Effector CD4-positive, alpha-beta T cell (primary cell): ENCODE data around the gene HES4.
A peak's percentile ranks its signal among the peaks of the same experiment; 100 is the strongest.

Experiments used
- DNase-seq: peaks from one replicate; pipeline ENCODE4 v3.0.0-alpha.2; 2020
- total RNA-seq: gene quantifications from one replicate; lab custom pipeline; 2026; lab: John Stamatoyannopoulos, UW

Gene HES4, protein sequence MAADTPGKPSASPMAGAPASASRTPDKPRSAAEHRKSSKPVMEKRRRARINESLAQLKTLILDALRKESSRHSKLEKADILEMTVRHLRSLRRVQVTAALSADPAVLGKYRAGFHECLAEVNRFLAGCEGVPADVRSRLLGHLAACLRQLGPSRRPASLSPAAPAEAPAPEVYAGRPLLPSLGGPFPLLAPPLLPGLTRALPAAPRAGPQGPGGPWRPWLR
- total RNA-seq: 6.8 reads per million, percentile 25 among the genes with 10 or more reads in this experiment

DNA sequence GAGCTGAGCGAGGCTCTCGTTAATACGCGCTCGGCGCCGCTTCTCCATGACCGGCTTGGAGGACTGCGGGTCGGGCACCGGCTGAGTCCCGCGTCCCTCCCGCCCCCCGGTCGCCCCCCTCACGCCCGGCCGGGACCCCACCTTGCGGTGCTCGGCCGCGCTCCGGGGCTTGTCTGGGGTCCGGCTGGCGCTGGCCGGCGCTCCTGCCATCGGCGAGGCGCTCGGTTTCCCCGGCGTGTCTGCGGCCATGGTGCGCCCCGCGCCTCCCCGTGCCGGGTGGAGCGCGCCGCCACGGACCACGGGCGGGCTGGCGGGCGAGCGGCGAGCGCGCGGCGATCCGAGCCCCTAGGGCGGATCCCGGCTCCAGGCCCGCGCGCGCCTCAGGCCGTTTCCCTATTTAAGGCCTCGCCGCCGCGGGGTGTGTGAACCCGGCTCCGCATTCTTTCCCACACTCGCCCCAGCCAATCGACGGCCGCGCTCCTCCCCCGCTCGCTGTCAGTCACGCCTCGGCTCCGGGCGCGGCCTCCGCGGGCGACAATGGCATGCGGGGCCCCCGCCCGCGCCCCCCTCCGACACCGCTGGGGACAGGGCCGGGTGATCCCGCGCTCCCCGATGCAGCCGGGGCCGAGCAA lies at the start of gene HES4:
HES4 (minus strand) TSS at position 373 of the 632 bp plus-strand sequence; CDS start at position 249, 124 bp downstream.
- peak; percentile 46 for DNase-seq

DNA sequence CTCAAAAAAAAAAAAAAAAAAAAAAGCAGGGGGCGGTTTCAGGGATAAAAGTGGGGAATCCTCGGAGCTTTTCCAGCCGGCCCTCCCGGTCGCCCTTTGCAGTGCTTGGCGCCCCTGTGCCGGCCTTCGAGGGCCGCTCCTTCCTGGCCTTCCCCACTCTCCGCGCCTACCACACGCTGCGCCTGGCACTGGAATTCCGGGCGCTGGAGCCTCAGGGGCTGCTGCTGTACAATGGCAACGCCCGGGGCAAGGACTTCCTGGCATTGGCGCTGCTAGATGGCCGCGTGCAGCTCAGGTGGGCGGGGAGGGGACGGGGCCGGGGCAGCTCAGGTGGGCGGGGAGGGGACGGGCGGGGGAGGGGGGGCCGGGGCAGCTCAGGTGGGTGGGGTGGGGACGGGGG lies 48.9 kb upstream of the HES4 start:
- DNase-seq: no peak

DNA sequence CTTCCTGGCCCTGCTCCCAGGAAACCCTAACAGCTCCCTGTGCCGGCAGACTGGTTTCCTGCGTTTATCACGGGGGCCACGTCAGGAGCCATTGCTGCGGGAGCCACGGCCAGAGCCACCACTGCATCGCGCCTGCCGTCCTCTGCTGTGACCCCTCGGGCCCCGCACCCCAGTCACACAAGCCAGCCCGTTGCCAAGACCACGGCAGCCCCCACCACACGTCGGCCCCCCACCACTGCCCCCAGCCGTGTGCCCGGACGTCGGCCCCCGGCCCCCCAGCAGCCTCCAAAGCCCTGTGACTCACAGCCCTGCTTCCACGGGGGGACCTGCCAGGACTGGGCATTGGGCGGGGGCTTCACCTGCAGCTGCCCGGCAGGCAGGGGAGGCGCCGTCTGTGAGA lies 48.1 kb upstream of the HES4 start:
- DNase-seq: no peak

DNA sequence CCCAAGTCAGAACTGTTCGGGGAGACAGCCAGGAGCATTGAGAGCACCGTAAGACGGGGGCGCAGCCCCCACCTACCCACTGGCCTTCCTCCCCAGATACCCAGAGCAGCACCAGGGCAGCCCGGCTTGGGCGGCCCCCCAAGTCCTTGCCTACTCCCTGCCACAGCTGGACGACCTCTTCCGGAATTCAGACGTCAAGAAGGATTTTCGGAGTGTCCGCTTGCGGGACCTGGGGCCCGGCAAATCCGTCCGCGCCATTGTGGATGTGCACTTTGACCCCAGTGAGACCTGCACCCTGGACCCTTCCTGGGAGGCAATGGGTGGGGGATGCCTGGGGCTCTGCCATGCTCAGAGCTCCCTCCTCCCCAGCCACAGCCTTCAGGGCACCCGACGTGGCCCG lies 47.5 kb upstream of the HES4 start:
- no peak for DNase-seq

DNA sequence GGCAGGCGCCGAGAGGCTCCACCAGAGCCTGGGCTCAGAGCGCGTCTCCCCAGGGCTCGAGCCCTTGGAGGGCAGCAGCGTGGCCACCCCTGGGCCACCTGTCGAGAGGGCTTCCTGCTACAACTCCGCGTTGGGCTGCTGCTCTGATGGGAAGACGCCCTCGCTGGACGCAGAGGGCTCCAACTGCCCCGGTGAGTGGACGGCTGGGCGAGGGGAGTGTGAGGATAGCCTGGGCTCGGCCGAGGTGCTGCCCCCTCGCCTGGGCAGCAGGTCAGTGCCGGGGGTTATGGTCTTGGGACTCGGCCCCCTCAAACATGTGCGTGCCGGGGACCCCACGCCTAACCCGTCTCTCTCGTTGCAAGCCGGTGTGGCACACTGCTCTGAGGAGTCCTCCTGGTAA lies 46.9 kb upstream of the HES4 start:
- DNase-seq: no peak

DNA sequence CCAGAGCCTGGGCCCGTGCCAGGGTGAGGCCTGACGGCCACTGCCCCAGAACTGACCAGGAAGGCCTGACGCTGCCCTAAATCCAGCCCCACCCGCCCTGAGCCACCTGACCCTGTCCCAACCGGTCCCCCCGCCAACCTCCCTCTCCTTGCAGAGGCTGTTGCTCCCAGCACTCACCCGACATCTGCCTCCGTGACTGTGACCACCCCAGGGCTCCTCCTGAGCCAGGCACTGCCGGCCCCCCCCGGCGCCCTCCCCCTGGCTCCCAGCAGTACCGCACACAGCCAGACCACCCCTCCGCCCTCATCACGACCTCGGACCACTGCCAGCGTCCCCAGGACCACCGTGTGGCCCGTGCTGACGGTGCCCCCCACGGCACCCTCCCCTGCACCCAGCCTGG lies 46.3 kb upstream of the HES4 start:
- DNase-seq: no peak

DNA sequence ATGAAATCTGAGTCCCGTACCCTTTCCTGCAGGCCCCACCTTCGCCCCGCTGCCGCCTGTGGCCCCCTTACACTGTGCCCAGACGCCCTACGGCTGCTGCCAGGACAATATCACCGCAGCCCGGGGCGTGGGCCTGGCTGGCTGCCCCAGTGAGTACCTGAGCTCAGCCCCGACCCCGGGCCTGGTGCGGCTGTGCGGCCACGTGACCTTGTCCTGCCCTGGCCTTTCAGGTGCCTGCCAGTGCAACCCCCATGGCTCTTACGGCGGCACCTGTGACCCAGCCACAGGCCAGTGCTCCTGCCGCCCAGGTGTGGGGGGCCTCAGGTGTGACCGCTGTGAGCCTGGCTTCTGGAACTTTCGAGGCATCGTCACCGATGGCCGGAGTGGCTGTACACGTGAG lies 45.2 kb upstream of the HES4 start:
- DNase-seq: no peak

DNA sequence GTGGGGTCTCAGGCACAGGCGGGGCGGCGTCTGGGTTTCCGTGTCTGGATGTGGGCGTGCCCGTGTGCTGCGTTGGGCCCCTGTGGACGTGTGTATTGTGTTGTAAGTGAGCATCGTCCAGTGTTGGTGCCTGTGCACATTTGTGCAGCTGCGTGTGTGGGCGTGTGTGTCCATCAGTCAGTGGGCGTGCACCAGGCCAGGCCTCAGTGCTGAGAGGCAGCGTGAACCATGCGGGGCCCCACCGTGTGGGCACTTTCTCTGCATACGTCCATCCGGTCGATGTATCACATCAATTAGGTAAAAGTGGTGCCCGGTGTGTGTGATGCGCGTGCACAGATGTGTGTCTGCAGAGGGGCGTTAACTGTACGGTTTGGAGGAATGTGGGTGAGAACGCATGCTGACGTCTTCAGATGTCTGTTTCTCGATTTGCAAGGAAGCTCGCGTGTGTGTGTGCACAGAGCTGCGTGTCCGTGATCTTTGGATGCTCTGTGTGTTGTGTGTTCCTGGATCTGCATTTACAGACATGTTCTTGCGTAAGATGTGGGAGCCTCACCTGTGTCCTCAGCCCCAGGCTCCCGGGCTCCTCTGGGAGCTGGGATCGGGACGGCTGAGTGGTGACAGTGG lies 44.7 kb upstream of the HES4 start:
- no peak for DNase-seq

DNA sequence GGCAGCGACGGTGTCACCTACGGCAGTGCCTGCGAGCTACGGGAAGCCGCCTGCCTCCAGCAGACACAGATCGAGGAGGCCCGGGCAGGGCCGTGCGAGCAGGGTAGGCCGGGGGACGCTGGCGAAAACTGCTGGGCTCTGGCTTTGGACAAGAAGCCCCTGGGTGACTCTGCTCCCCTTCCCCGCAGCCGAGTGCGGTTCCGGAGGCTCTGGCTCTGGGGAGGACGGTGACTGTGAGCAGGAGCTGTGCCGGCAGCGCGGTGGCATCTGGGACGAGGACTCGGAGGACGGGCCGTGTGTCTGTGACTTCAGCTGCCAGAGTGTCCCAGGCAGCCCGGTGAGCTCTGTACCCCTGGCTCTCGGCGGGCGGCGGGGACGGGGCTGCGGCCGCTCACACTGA lies 44.0 kb upstream of the HES4 start:
- DNase-seq: no peak

DNA sequence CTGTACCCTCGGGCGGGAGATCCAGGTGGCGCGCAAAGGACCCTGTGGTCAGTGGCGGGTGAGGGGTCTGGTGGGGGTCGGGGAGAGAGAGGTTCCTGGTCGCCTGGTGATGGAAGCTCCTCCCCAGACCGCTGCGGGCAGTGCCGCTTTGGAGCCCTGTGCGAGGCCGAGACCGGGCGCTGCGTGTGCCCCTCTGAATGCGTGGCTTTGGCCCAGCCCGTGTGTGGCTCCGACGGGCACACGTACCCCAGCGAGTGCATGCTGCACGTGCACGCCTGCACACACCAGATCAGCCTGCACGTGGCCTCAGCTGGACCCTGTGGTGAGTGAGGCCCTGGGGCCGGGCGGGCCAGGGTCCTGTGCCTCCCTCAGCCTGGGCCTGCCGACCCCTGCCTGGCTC lies 43.5 kb upstream of the HES4 start:
- no peak for DNase-seq

DNA sequence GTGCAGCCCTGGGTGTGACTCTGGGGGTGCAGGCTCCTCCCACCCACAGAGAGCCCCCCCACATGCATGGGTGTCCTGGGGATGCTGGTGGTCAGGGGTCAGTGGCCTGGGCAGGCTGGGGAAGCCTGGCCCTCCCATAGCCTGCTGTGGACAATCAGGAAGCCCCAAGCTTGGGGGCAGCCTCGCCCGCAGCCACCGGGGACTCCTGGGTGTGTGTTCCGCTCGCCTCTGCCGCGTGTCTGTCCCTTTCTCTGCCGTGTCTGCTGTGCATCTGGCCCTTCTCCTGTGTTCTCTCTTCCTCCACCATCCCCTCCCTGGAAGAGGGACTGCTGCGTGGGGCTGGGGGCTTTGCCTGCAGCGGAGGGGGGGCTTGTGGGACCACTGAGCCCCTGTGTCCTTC lies 42.9 kb upstream of the HES4 start:
- DNase-seq: no peak

DNA sequence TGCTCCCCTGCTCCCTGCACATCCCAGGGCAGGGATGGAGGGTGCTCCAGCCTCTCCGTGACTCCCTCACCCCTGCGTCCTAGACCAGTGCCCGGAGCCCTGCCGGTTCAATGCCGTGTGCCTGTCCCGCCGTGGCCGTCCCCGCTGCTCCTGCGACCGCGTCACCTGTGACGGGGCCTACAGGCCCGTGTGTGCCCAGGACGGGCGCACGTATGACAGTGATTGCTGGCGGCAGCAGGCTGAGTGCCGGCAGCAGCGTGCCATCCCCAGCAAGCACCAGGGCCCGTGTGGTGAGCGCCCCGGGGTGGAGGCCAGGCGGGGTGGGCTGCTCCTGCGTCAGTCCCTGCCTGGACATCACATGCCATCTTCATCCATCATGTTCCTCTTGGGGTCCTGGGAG lies 42.0 kb upstream of the HES4 start:
- no peak for DNase-seq

DNA sequence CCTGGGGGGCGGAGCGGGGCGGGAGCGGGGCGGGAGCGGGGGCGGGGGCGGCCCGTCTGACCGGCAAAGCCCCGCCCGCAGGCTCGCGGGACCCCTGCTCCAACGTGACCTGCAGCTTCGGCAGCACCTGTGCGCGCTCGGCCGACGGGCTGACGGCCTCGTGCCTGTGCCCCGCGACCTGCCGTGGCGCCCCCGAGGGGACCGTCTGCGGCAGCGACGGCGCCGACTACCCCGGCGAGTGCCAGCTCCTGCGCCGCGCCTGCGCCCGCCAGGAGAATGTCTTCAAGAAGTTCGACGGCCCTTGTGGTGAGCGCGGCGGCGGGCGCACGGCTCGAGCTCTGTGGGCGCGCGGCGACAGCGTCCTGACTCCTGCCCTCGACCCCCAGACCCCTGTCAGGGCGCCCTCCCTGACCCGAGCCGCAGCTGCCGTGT lies 41.2 kb upstream of the HES4 start:
- no peak for DNase-seq

DNA sequence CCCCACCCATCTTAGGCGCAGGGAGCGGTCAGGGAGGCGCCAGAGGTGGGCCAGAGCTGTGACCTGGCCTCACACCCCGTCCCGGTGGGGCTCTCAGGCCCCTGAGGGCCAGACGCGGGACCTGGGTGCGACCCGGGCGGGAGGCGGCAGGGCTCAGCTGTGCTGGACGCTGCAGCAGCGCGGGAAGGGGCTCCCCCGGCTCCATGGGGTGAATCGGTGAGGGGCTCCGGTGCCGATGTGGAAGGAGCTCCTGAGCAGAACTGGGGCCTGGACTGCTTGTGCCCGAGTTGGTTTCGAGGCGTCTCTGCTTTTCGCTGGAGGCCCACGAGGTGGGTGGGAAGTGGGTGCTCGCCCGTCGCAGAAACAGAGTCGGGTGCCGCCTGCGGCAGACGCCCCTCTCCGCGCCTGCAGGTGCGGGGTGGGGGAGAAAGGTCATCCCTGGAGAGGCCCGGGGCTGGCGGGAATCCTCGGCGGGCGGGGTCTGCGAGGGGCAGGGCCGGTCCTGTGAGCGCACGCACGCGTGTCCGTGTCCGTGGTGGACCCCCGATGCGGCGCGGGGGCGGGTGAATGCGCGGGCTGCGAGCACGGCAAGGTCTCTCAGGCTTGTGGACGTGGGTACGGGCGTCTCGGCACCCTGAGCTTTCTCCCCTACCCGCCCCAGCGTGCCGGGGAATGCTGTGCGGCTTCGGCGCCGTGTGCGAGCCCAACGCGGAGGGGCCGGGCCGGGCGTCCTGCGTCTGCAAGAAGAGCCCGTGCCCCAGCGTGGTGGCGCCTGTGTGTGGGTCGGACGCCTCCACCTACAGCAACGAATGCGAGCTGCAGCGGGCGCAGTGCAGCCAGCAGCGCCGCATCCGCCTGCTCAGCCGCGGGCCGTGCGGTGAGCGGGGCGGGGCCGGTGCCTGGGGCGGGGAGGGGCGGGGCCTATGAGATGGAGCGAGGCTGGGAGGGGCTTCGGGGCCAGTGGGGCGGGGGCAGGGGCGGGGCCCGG lies 40.4 kb upstream of the HES4 start:
- peak; percentile 73 for DNase-seq

DNA sequence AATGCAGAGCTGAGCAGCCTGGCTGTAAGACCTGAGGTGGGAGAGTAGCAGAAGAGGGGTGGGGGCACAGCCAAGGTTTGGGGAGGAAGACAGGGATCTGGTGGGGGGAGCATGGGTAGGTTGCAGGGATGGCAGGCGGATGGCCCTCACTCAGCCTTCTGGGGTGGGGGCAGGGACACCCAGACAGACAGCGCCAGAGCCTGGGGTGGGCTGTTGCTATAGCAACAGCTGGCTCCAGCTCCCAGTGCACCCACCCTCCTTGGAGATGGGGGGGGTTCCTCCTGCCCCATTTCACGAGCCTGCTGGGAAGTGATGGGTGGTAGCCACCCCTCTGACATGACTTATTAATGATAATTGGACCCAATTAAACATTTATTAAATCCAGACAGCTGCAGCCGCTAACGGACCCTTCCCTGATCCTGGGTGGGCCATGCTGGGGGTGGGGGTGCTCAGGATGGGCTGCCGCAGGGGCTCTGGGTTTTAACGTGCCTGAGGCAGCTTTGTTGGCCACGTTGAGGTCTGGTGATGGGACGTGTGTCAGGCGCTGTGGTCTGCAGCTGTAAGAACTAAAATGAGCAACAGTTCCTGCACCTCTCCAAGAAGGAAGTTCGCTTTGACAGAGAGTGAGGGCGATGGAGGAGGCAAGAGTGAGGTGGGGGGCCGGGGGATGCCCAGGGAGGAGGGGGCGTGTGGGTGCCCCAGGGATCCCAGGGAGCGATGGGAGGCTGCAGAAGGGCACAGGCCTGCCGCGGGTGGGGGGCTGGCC lies 39.4 kb upstream of the HES4 start:
- DNase-seq: no peak

DNA sequence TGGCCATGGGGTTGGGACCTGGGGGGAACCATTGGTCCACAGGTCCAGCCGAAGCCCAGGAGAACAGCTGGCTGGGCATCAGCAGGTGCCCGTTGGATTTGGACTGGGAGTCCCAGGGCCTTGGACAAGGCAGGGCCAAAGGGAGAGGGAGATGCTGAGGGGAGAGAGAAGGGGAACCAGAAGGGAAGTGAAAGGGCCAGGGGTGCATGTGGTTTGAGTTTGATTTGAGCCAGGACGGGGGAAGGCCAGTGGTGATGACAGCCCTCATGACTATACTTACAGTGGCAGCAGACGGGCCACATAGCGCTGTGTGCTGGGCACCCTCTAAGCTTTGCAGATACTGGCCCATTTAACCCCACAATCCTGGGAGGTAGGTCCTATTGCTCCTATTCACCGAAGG lies 38.8 kb upstream of the HES4 start:
- DNase-seq: no peak

DNA sequence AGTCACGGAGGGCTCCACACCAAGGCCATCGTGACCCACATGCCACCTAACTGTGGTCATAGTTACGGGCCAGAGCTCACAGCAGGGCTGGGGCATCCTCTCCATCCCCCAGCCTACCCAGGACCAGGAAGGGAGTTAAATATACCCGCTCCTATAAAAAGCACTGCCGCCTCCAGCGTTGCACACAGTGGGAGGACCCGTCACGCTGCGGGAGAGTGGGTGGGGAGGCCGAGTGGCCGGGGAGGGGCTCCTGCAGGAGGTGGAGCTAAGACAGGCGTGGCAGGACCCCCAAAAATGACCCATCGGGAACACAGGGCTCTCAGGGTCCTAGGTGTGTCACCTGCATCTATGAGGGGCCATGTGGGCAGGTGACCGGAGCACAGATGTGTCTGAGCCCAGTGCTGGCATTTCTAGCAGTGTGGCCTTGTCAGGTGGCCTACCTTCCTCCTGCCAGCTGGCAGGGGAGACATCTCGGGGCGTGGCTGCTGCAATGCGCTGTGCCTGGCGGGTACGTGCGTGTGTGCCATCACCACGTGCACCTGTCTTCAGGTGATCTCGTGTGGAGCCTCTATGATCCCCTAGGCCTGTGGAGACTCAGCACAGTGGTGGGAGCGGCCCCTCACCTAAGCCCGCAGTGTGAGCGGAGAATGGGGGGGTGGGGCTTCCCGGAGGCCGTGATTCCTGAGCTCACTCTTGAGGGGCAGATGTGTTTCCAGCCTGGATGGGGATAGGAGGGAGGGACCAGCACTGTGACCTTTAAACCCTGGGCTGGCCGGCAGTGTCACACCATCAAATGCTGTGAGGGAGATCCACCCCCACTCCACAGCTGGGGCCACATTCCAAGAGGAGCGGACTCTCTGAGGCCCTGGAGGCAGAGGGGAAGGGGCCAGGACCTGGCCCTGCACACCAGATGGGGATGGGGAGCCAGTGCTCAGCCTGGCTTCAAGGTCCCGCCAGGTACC lies 37.8 kb upstream of the HES4 start:
- DNase-seq: no peak

DNA sequence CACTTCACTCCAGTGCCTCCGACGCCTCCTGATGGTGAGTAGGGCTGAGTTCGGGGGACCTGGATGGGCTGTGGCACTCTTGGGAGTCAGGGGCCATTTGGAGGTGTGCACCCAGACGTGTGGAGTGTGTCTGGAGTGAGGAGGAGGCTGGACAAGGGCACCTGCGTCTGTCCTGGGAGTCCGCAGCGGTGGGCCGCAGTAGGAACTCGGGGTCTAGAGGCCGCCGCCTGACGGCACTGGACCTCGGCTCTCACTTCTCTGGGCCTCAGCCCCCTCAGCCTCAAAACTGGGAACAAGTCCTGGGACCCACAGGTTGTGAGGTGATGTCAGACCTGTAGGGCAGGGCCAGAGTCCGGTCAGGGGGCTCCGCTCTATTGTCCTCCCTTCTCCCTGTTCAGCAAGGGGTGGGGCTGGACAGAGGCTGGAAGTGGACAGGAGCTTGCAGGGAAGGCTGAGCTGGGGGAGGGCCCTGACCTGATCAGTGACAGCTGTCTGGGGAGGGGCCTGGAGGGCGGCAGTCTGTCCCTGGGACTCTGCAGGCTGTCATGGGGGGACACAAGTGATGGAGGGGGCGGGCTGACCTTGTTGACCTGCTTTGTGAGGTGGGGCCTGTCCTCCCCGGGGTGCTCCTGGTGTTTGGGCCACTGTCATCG lies 35.5 kb upstream of the HES4 start:
- no peak for DNase-seq

DNA sequence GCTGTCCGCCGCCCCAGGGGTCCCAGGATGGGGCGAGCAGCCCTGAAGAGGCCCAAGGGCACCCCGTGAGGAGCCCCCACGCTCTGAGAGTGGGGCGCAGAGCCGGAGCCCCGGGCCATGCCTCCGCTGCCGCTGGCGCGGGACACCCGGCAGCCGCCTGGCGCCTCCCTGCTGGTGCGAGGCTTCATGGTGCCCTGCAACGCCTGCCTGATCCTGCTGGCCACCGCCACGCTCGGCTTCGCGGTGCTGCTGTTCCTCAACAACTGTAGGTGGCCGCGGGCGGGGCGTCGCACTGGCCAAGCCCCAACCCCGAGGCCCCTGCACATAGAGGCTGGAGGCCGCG lies 34.5 kb upstream of the HES4 start:
- no peak for DNase-seq

DNA sequence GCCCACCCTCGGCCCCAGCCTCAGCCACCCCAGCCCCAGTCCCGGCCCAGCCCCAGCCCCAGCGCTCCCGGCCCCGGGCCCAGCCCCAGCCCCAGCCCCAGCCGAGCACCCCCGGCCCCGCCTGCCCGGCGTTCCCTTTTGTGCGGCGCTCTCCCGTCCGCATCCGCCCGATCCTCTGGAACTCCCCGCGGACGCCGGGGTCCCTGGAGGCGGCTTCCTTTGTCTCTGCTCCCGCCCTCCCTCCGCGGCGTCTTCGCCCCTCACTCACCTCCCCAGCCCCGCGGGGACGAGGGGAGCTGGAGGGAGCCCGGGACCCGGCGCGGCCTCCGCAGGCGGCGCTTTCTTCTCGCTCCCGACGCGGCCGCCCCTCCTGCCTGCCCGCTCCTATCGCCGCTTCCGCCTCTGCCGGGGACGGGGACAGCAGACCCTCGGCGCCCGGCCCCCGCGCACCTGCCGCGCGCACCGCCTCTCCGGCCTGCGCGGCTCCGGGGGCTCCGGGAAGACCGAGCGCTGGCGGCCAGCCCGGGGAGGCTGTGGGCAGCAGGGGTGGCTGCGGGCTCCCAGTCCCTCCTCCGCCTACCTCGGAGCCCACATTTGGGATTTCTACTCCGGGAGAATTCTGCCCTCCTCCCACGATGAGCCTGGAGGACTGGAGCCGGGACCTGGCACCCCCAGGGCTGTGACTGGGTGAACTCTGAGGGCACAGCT lies 34.0 kb upstream of the HES4 start:
- no peak for DNase-seq
